Uterus (tissue), 4 donors: ENCODE measurements around the gene ARID5A. TPM values are rescaled to one million over a fixed set of nuclear protein-coding genes. Genes with fewer than 3 reads are reported as not detected.
"Not testable (repeated sequence)": the region's sequence is repeated elsewhere in the genome, so short reads cannot be mapped to it uniquely, and the experiment has no call there.

ENCODE experiments used
- DNase-seq, 2 donors: peaks; one replicate each; pipeline ENCODE4 v3.0.0-alpha.2; 2019 to 2020
- H3K27ac ChIP-seq, 2 donors: fragments of 200-600 bp; sonication (generic); 1 replicate in 1 of 2; 2 replicates in 1 of 2; pipeline ENCODE4 v1.5.1; 2016 to 2018
- H3K27me3 ChIP-seq, 2 donors: fragments of 200-600 bp; sonication (generic); one replicate each; pipeline ENCODE4 v1.5.1; 2018 to 2019; ENCODE audit warnings: control low read depth in 1 of 2
- H3K36me3 ChIP-seq, 2 donors: fragments of 200-600 bp; sonication (generic); one replicate each; pipeline ENCODE4 v1.5.1; 2019; ENCODE audit warnings: control low read depth in 1 of 2
- H3K4me1 ChIP-seq, 2 donors: fragments of 200-600 bp; sonication (generic); one replicate each; pipeline ENCODE4 v1.5.1; 2018 to 2019; ENCODE audit warnings: control low read depth in 1 of 2
- H3K4me3 ChIP-seq, 2 donors: fragments of 200-600 bp; sonication (generic); 1 replicate in 1 of 2; 2 replicates in 1 of 2; pipeline ENCODE4 v1.5.1; 2018 to 2019; ENCODE audit warnings: mild to moderate bottlenecking in 1 of 2
- H3K9me3 ChIP-seq, 2 donors: fragments of 200-600 bp; sonication (generic); one replicate each; pipeline ENCODE4 v1.5.1; 2019; ENCODE audit warnings: control low read depth in 1 of 2
- POLR2A ChIP-seq, 2 donors: fragments of 450-650 bp; IDR thresholded peaks; one replicate each; pipeline ENCODE4 v1.6.1; 2016; ENCODE audit warnings: antibody characterized with exemption in 2 of 2, mild to moderate bottlenecking in 1 of 2, moderate library complexity in 1 of 2
- intact Hi-C: fragments of 100-400 bp; cut with DNase I; formaldehyde crosslinking; loops from one replicate; pipeline ENCODE4 v1.15.1; 2023; ENCODE audit warnings: low total_unique reads
- total RNA-seq, 4 donors: library from RNA; depleted of rRNA in 3 of 4; stranded (reverse); fragments of >200 nt in 3 of 4; gene quantifications; one replicate each; pipeline versions ENCODE4 v1.1.0 to v1.2.4, GENCODE V29; 2014 to 2023
- TF ChIP-seq, protein P1 (sequence below), 4 experiments: fragments of 200-600 bp in 2 of 4; fragments of 450-650 bp in 2 of 4; sonication (generic) in 2 of 4; IDR thresholded peaks; one replicate each; pipeline ENCODE4 v1.5.1; 2016 to 2019; ENCODE audit warnings: antibody characterized with exemption in 4 of 4, mild to moderate bottlenecking in 2 of 4, moderate library complexity in 1 of 4
- donor health status: DM: yes; HTN: yes; CAD: no.

ARID5A gene
- total RNA-seq, 4 donors from 2014 or later: 15.1 to 73.5 (median 36.3) TPM

DNA sequence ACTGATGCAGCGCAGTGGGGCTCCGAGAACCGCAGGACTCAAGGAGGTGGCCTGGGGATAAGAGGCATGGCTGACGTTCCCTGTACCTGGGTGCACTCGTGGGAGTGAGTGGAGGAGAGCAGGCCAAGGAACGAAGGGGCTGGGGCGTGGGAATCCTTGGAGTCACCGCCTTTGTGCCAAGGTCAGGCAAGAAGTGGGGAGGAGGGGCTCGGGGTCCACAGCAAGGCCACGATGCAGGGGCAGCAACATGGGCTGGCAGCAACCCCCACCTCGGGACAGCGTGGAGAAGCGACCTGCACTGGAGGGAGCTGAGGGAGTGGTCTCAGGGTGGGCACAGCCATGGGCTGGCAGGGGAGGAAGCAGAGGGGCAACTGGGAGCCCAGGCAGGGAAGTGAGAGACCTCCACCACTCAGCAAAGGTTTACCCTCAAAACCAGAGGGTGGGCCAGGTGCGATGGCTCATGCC lies 18.6 kb downstream of the ARID5A start:
- Histone ChIP-seq H3K9me3 (no peaks in the 10 kb centered on the region), H3K4me1 (no peaks in the 10 kb centered on the region), H3K36me3 (no peaks in the 10 kb centered on the region), H3K27ac (no peak overlapping the region), H3K27me3 (no peaks in the 10 kb centered on the region), H3K4me3 (no peak overlapping the region)
- DNase-seq: no peak
- intact Hi-C loops: no loop called here
- no peak for TF ChIP-seq POLR2A (IDR thresholded peaks at IDR 0.05)
- TF ChIP-seq, protein P1, sequence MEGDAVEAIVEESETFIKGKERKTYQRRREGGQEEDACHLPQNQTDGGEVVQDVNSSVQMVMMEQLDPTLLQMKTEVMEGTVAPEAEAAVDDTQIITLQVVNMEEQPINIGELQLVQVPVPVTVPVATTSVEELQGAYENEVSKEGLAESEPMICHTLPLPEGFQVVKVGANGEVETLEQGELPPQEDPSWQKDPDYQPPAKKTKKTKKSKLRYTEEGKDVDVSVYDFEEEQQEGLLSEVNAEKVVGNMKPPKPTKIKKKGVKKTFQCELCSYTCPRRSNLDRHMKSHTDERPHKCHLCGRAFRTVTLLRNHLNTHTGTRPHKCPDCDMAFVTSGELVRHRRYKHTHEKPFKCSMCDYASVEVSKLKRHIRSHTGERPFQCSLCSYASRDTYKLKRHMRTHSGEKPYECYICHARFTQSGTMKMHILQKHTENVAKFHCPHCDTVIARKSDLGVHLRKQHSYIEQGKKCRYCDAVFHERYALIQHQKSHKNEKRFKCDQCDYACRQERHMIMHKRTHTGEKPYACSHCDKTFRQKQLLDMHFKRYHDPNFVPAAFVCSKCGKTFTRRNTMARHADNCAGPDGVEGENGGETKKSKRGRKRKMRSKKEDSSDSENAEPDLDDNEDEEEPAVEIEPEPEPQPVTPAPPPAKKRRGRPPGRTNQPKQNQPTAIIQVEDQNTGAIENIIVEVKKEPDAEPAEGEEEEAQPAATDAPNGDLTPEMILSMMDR (IDR thresholded peaks at IDR 0.05): no peak

DNA sequence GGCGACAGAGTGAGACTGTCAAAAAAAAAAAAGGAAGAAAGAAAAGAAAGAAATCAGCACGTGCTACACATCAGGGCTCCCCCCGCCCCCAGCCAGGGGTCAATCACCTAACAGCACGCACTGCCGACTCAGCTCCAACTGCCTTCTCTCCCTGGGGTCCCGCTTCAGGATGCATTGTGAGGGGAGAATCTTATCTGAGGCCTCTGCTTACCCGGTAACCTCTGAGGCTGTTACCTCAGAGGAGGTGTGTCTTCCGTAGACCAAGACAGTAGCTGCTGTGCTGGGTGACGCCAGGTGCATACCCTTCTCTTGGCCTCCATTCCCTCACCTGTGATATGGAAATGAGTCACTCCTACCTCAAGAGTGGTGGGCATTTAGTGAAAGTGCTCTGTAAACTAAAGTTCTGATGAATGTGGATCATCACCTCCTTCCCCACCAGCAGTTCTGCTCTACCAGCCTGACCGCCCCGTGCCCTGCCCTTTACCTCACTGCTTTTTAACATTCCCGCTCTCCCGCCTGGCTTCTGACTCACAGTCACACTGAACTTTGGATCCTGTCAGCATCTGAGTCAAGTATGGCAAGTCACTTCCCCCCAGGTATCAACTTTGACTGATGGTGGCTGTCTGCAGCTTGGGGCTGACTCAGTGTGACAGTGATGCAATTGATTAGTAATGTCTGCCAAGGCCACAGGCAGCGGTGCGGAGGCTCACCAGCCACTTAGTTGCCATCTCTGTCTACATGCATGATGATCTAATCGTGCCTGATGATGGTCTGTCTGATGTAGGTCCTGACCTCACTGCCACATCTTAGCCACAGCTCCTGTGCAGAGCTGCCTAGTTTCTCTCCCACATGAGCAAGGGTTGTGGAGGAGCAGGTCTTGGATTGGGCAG lies 20.1 kb downstream of the ARID5A start:
- no peak overlapping the region for H3K4me3 ChIP-seq
- H3K4me1 ChIP-seq: no peaks in the 10 kb centered on the region
- H3K36me3 ChIP-seq: no peaks in the 10 kb centered on the region
- intact Hi-C loops: no loop called here
- TF ChIP-seq, protein P1 (IDR thresholded peaks at IDR 0.05): no peak
- TF ChIP-seq POLR2A (IDR thresholded peaks at IDR 0.05): no peak
- H3K9me3 ChIP-seq: no peaks in the 10 kb centered on the region
- no peaks in the 10 kb centered on the region for H3K27me3 ChIP-seq
- no peak overlapping the region for H3K27ac ChIP-seq
- no peak for DNase-seq

DNA sequence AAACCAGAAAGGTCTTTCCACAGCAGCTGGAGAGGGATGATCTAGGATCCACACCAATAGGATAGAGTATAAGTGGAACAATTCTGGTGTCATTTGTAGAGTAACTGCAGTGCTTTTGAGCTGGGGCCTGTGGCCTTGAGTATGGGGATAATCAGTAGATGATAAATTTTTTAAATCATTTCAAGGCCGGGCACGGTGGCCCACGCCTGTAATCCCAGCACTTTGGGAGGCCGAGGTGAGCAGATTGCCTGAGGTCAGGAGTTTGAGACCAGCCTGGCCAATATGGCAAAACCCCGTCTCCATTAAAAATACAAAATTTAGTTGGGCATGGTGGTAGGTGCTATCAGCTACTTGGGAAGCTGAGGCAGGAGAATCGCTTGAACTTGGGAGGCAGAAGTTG lies 20.9 kb downstream of the ARID5A start:
- H3K4me1 ChIP-seq, intact Hi-C loops, H3K27ac ChIP-seq, H3K36me3 ChIP-seq, DNase-seq, H3K27me3 ChIP-seq, H3K9me3 ChIP-seq, H3K4me3 ChIP-seq: not testable (repeated sequence)

DNA sequence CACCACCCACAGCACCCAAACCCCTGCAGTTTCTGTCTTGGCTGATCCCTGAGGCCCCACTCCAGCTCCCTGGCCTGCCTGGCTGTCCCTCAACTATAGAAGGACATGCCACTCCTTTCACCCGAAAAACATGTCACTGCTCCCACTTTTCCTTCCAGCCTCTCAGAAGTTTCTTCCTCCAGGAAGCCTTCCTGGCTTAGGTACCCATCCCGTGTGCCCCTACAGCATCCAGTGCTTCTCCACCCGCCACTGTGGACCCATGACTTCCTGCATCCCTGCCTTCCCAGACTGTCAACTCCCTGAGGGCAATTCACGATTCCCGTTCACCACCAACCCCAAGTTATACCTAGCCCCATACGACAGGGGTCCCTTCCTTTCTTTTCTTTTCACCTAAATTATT lies 21.5 kb downstream of the ARID5A start:
- DNase-seq: no peak
- no peaks in the 10 kb centered on the region for H3K9me3 ChIP-seq
- TF ChIP-seq POLR2A (IDR thresholded peaks at IDR 0.05): no peak
- TF ChIP-seq, protein P1 (IDR thresholded peaks at IDR 0.05): no peak
- no peak overlapping the region for H3K4me3 ChIP-seq
- no peaks in the 10 kb centered on the region for H3K4me1 ChIP-seq
- no peaks in the 10 kb centered on the region for H3K36me3 ChIP-seq
- no peak overlapping the region for H3K27ac ChIP-seq
- H3K27me3 ChIP-seq: no peaks in the 10 kb centered on the region
- intact Hi-C loops: no loop called here

DNA sequence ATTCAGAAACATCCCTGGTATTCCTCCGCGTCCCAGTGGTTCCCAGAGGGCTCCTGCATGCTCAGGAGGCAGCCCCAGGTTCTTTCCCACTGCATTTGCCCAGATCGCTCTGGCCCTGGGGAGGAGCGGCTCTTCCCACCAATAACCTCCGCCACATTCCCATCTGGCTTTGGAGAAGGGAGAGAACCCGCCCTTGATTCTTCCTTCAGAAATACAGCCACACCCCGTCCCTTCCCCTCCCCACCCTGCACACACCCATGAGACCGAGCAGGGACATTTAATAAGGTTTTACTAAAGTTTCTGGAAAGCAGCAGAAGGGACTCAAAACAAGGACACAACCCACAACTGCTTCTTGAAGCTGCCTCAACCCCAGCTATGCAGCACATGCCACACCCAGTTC lies 21.9 kb downstream of the ARID5A start:
- no peak for TF ChIP-seq POLR2A (IDR thresholded peaks at IDR 0.05)
- TF ChIP-seq, protein P1 (IDR thresholded peaks at IDR 0.05): no peak
- no peaks in the 10 kb centered on the region for H3K36me3 ChIP-seq
- no peak overlapping the region for H3K27ac ChIP-seq
- no peak overlapping the region for H3K4me3 ChIP-seq
- intact Hi-C loops: no loop called here
- no peaks in the 10 kb centered on the region for H3K27me3 ChIP-seq
- no peaks in the 10 kb centered on the region for H3K4me1 ChIP-seq
- H3K9me3 ChIP-seq: no peaks in the 10 kb centered on the region
- DNase-seq: no peak
